ENCODE results near the gene PRKCH. TPM values are rescaled to one million over a fixed set of nuclear protein-coding genes. Genes with fewer than 3 reads are reported as not detected.
A peak's percentile ranks its signal among the peaks of the same experiment; 100 is the strongest.
"Not testable (repeated sequence)": the region's sequence is repeated elsewhere in the genome, so short reads cannot be mapped to it uniquely, and the experiment has no call there.

The PRKCH gene
- total RNA-seq, 1 donor from 2014 or later: 373 TPM

- peak in 1 of 2 donors; percentile 40 for DNase-seq (ENCODE audit: low read depth in 2 of 2)
Observed at GRCh38 chr14:61388976-61389576, 67.7 kb downstream of the PRKCH start.

- DNase-seq (ENCODE audit: low read depth in 2 of 2): no peak
Observed at GRCh38 chr14:61391119-61391518, 69.7 kb downstream of the PRKCH start.

GRCh38 chr14:61392297-61392696 lies 70.9 kb downstream of the PRKCH start:
- DNase-seq (ENCODE audit: low read depth in 2 of 2): no peak

- DNase-seq (ENCODE audit: low read depth in 2 of 2): no peak
Observed at GRCh38 chr14:61394542-61394941, 73.2 kb downstream of the PRKCH start.

- DNase-seq (ENCODE audit: low read depth in 2 of 2): no peak
Observed at GRCh38 chr14:61395115-61395725, 73.8 kb downstream of the PRKCH start.

DNA sequence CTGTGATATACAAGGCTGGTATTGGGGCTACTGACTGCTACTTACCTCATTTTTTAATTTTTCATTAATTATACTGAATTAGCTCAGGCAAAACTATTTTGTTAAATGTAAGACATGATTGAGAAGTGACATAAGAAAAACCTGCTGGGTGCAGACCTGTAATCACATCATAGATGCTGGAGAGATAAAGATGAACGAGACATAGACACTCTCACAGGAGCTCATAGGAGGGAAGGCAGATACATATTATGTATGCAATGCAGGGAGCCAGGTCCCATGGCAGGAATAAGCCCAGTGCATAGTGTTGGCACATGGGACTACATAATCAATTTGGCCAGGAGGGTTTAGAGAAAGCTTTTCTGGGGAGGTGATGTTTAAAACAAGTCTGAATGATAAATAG lies 74.9 kb downstream of the PRKCH start:
- no peak for DNase-seq (ENCODE audit: low read depth in 2 of 2)

- DNase-seq (ENCODE audit: low read depth in 2 of 2): no peak
Observed at GRCh38 chr14:61396694-61397093, 75.3 kb downstream of the PRKCH start.

GRCh38 chr14:61397615-61398014 lies 76.2 kb downstream of the PRKCH start:
- no peak for DNase-seq (ENCODE audit: low read depth in 2 of 2)

GRCh38 chr14:61398221-61398620 lies 76.8 kb downstream of the PRKCH start:
- DNase-seq (ENCODE audit: low read depth in 2 of 2): no peak

- DNase-seq (ENCODE audit: low read depth in 2 of 2): no peak
Observed at GRCh38 chr14:61399365-61399764, 78.0 kb downstream of the PRKCH start.

DNA sequence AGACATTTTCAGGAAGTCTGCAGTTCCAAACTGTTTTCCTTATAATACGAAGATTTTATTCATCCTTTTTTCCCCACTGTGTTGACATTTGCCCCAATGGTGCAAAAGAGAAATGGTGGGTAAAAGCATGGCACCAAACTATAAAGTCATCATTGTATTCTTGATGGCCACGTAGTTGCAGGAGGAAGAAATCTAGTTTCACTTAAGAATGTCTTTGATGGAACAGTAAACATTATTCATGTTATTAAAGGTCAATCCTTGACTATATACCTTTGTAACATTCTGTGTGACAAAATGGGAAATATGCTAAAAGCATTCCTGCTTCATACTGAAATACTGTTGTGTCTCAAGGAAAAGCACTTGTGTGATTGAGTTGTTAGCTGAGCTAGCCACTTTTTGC lies 80.1 kb downstream of the PRKCH start:
- DNase-seq (ENCODE audit: low read depth in 2 of 2): no peak

- peak; percentile 44 to 50 for DNase-seq (ENCODE audit: low read depth in 2 of 2)
Observed at GRCh38 chr14:61403411-61403810, 82.0 kb downstream of the PRKCH start.

GRCh38 chr14:61404637-61405036 lies 83.3 kb downstream of the PRKCH start:
- no peak for DNase-seq (ENCODE audit: low read depth in 2 of 2)

GRCh38 chr14:61406198-61406597 lies 84.8 kb downstream of the PRKCH start:
- DNase-seq (ENCODE audit: low read depth in 2 of 2): peak in 1 of 2 donors; percentile 32

- peak in 1 of 2 donors; percentile 71 for DNase-seq (ENCODE audit: low read depth in 2 of 2)
Observed at GRCh38 chr14:61406675-61407074, 85.3 kb downstream of the PRKCH start.

GRCh38 chr14:61408498-61408897 lies 87.1 kb downstream of the PRKCH start:
- DNase-seq (ENCODE audit: low read depth in 2 of 2): peak in 1 of 2 donors; percentile 40

DNA sequence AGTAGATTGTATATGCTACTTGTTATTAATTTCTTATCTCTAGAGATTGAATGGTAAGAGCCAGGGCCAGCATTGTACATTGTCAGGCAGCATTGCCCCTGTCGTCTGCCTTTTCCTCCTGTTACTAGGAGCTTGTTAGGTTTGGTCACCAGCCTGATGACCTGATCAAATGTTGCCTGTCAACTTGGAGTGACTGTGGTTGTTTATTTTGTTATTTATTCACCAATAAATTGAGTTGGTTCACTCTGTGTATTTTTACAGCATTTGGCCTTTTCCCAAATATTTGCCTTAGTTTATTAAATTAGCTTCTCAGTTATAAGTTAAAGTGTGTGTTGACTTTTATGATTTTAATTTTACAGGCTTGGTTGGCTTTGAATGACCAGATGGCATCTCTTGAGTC lies 88.4 kb downstream of the PRKCH start:
- DNase-seq (ENCODE audit: low read depth in 2 of 2): no peak

GRCh38 chr14:61415934-61416333 lies 94.6 kb downstream of the PRKCH start:
- not testable (repeated sequence) for DNase-seq (ENCODE audit: low read depth in 2 of 2)

DNA sequence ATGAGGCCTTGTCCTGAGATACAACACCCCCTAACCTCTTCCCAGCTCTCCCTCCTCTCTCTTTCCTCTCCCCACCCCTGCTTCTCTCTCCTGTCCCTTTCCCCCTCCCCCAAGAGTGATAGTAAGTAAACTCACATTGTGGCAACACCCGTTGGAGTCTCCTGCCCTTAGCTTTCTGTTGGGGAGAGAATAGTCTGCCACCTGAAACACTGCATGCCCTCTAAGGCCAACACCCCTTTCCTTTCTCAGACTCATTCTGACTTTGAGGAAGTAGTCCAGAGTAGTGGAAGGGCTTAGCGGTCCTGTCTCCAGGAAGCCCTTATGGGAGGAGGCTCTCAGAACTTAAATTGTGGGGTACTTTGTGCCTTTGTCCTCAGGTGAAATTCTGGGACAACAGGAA lies 95.2 kb downstream of the PRKCH start:
- DNase-seq (ENCODE audit: low read depth in 2 of 2): peak in 1 of 2 donors; percentile 29

DNA sequence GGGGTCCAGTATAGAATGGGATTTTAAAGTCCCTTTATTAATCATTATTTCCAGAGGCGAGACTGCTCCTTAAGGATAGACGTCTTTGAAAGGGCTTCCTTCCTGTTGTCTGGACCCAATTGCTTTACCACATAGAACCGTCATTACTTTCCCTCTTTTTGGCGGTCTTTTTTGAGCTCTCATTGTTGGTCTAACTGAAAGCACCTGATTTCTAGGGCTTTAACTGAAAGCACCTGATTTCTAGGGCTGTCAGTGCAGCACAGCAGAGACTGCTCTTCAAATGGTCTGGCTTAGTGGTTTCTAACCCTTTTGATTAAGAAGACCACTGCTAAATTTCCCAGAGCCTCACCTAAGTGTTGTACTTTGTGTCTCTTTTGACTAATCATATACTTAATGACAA lies 95.8 kb downstream of the PRKCH start:
- DNase-seq (ENCODE audit: low read depth in 2 of 2): peak; percentile 26 to 45

DNA sequence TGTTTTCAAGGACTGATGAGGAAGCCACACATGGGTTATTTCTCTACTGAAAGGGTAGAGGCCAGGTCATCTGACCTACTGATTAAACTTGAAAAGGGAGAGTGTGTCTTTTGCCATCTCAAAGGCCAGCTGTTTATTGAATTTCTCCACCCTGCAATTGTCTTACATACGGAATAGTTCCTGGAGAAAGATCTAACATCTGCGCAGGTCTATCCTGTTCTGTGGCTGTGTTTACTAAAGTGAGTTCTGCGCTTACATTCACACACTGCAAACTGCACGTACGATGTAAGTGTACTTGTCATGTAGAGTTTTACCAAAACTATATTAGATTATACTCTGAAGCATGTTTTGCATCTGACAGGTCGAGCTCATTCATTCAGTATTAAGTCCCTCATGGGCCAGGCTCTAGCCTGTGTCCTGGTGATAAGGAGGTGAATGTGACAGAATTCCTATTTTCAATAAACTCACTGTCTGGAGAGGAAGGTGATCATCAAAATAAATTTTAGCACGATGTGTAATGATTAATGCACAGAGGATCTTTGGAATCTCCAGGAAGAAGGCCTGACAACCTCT lies 96.6 kb downstream of the PRKCH start:
- peak; percentile 21 to 48 for DNase-seq (ENCODE audit: low read depth in 2 of 2)

DNA sequence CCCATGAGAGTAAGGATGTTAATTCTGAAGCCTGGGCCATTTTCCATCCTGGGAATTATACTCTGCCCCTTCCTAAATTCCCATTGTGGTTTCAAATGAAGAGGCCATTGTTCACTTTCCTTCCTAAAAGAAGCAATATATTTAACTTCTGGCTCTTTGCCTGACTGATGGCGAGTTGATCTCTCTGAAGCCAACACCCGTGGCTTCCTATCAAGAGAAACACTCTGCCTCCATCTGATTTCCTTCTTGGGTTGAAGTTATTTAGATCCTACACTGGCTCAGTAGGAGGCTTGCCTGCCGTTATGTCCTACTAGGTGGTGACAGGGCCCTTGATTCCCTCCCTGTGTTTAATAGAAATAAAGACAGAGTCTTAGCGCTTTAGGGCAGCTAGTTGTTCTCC lies 97.4 kb downstream of the PRKCH start:
- DNase-seq (ENCODE audit: low read depth in 2 of 2): peak; percentile 70 to 89

DNA sequence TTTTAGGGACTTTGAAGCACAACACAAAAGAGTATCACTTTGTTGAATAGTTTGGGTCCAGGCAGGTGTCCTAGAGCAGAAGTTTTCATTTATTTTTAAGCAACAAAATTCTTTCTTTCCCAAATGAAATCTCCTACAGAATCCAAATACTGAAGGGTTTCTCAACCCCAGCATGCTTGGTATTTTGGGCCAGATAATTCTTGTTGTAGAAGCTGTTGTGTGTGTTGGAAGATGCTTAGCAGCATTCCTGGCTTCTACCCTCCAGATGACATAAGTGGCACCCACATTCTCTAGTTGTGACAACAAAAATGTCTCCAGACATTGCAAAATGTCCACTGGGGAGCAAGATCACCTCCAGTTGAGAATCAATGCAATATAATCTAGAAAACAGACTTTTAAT lies 97.8 kb downstream of the PRKCH start:
- DNase-seq (ENCODE audit: low read depth in 2 of 2): no peak

All from lung microvascular endothelial cell (primary cell).